ENCODE measurements around the gene CDH23. TPM values are rescaled to one million over a fixed set of nuclear protein-coding genes. Genes with fewer than 3 reads are reported as not detected.

CDH23 gene
- total RNA-seq, 1 donor from 2014 or later, result 0.29 TPM

DNA sequence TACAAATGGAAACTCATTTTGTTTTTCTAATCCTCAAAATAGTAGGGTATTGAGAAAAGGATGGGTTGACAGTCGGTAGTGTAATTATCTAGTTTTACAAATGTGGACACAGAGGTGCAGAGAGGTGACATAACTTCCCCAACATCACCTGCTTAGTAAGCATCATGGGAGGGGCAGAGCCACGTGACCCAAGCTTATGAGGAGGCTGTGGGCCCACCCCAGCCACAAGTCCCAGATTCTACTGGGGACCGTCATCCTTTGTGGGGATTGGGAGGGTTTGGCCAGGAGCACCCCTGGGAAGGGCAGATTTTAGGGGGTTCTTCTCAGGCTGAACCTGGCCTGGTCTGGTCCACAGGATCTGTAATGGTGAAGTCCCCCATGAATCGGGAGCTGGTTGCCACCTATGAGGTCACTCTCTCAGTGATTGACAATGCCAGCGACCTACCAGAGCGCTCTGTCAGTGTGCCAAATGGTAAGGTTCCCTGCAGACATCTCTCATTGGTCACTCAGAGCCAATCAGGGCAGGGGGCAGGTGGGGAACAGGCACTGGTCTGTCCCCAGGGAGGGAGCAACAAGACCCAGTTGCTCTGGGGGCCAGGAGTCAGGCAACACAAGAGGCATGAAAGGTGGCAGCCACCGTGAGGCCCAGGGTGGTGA, 400.2 kb downstream of the CDH23 start:
- no peaks in the 10 kb centered on the region for H3K36me3 Mint-ChIP-seq (ENCODE audit: low read depth)
- ChIA-PET POLR2A (interaction anchor here (1.0 kb wide), 1 partner anchor 30 kb away, joined by 3 read pairs; no protein-coding TSS in a partner anchor), CTCF (no interaction called here)
- TF ChIP-seq, protein P1, sequence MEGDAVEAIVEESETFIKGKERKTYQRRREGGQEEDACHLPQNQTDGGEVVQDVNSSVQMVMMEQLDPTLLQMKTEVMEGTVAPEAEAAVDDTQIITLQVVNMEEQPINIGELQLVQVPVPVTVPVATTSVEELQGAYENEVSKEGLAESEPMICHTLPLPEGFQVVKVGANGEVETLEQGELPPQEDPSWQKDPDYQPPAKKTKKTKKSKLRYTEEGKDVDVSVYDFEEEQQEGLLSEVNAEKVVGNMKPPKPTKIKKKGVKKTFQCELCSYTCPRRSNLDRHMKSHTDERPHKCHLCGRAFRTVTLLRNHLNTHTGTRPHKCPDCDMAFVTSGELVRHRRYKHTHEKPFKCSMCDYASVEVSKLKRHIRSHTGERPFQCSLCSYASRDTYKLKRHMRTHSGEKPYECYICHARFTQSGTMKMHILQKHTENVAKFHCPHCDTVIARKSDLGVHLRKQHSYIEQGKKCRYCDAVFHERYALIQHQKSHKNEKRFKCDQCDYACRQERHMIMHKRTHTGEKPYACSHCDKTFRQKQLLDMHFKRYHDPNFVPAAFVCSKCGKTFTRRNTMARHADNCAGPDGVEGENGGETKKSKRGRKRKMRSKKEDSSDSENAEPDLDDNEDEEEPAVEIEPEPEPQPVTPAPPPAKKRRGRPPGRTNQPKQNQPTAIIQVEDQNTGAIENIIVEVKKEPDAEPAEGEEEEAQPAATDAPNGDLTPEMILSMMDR (IDR thresholded peaks at IDR 0.05), result no peak
- ATAC-seq (ENCODE audit: low read depth), result no peak
- H3K4me1 Mint-ChIP-seq, result peaks cover 21% of the 10 kb centered on the region
- intact Hi-C loops (cut with micrococcal nuclease), result no loop called here
- H3K9me3 Mint-ChIP-seq, result no peaks in the 10 kb centered on the region
- H3K27ac Mint-ChIP-seq, result no peak overlapping the region
- H3K4me3 Mint-ChIP-seq, result no peak overlapping the region
- H3K27me3 Mint-ChIP-seq, result no peaks in the 10 kb centered on the region
- no peak for DNase-seq

DNA sequence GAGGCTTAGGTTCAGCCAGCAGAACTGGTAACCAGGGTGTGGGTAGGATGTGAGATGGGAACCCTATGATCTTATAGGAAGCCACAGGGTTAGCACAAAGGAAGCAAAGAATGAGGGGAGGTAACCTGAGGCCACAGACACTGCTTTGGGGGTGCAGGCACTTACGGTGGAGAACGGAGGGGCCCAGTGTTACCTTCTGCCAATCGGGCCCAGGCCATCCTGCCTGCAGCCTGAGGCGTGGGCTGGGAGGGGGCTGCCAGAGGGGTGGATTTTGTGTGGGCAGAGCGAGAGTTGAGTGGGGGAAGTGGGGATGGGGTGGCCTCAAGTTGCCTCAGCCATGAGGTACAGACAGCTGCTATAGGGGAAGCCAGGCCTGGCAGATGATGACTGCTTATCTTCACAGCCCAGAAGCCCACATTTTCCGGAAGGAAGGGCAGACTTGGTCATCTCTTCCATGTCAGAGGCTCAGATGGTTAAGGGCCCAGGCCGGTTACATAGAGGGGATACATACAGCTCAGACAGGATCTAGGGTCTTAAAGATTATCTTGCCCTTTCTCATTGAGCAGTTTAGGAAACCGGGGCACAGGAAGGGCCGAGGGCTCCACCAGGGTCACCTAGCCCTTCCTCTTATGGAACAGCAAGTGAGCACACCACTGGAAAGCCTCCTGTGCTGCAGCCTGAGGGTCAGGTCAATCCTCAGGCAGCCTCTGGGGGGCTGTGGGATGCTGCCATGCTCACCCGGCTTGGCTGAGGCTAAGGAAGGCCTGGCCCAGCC, 401.0 kb downstream of the CDH23 start:
- no peak overlapping the region for H3K4me3 Mint-ChIP-seq
- TF ChIP-seq, protein P1 (IDR thresholded peaks at IDR 0.05), result no peak
- H3K9me3 Mint-ChIP-seq, result no peaks in the 10 kb centered on the region
- ChIA-PET POLR2A (interaction anchor here (1.0 kb wide), 1 partner anchor 31 kb away, joined by 3 read pairs; no protein-coding TSS in a partner anchor), CTCF (no interaction called here)
- DNase-seq (no peak), ATAC-seq (ENCODE audit: low read depth) (no peak)
- intact Hi-C loops (cut with micrococcal nuclease), result no loop called here
- H3K27me3 Mint-ChIP-seq, result no peaks in the 10 kb centered on the region
- peaks cover 21% of the 10 kb centered on the region for H3K4me1 Mint-ChIP-seq
- H3K27ac Mint-ChIP-seq, result no peak overlapping the region
- no peaks in the 10 kb centered on the region for H3K36me3 Mint-ChIP-seq (ENCODE audit: low read depth)

DNA sequence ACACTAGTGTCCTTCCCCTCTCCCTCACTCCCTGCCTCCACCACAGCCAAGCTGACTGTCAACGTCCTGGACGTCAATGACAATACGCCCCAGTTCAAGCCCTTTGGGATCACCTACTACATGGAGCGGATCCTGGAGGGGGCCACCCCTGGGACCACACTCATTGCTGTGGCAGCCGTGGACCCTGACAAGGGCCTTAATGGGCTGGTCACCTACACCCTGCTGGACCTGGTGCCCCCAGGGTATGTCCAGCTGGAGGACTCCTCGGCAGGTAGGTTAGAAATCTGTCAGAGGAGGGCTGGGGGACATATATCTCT, 401.5 kb downstream of the CDH23 start:
- no peak for DNase-seq
- Mint-ChIP-seq H3K4me3 (no peak overlapping the region), H3K27me3 (no peaks in the 10 kb centered on the region), H3K9me3 (no peaks in the 10 kb centered on the region), H3K36me3 (ENCODE audit: low read depth) (no peaks in the 10 kb centered on the region), H3K4me1 (peaks cover 21% of the 10 kb centered on the region), H3K27ac (peak overlapping the region; percentile 24)
- intact Hi-C loops (cut with micrococcal nuclease), result no loop called here
- POLR2A ChIA-PET, result no interaction called here
- TF ChIP-seq, protein P1 (IDR thresholded peaks at IDR 0.05), result no peak
- CTCF ChIA-PET, result no interaction called here
- no peak for ATAC-seq (ENCODE audit: low read depth)

DNA sequence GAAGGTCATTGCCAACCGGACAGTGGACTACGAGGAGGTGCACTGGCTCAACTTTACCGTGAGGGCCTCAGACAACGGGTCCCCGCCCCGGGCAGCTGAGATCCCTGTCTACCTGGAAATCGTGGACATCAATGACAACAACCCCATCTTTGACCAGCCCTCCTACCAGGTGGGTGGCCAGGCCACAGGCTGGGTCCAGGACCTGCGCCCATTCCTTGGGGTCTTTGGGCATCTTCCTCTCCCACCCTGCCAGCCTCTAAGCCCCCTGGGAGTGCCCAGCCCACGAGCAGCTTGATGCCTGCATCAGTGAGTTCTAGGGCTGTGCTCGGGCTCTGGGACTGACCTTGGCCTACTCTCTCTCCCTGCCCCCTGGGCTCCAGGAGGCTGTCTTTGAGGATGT, 402.4 kb downstream of the CDH23 start:
- Mint-ChIP-seq H3K4me1 (peaks cover 23% of the 10 kb centered on the region), H3K27ac (no peak overlapping the region), H3K4me3 (no peak overlapping the region), H3K27me3 (no peaks in the 10 kb centered on the region), H3K9me3 (no peaks in the 10 kb centered on the region), H3K36me3 (ENCODE audit: low read depth) (no peaks in the 10 kb centered on the region)
- TF ChIP-seq, protein P1 (IDR thresholded peaks at IDR 0.05), result no peak
- POLR2A ChIA-PET, result no interaction called here
- CTCF ChIA-PET, result no interaction called here
- ATAC-seq (ENCODE audit: low read depth), result no peak
- no peak for DNase-seq
- intact Hi-C loops (cut with micrococcal nuclease), result no loop called here

DNA sequence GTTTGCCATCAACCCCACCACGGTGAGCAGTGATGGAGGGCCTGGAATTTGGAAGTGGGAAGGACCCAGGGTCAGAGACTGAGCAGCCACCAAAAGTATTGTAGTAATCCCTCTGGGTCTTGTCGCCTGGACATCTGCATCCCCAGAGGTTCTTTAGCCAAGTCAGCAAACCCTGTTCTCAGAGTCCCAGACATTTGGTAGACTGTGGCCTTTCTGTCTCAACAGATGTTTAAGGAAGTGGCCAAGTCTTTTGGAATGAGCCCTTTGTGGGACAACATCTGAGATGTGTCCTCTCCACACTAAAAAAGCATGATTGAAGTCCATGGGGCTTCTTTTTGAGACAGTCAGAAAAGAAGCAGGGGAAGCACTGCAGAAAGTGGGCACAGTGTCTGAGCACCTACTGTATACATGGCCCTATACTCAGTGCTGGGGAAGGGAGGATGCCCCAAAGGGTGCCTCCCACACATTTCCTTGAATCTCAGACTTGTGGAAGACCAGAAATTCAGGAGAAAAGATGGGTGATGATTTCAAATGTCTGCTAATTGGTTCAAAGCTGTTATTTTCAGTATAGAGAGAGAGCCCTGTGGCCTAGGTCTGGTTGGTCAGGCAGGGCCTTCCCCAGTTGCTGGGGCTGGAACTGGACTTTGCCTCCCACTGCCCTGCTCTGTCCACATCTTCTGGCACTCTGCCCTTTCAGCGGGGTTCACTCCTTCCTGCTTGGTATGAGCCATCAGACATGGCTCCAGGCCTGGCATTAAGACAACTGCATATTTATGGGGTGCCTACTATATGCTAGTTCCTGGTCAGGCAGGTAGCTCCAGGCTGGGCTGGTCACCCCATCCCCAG, 403.1 kb downstream of the CDH23 start:
- ChIA-PET CTCF (no interaction called here), POLR2A (no interaction called here)
- ATAC-seq (ENCODE audit: low read depth), result no peak
- peaks cover 23% of the 10 kb centered on the region for H3K4me1 Mint-ChIP-seq
- H3K36me3 Mint-ChIP-seq (ENCODE audit: low read depth), result no peaks in the 10 kb centered on the region
- DNase-seq, result no peak
- H3K9me3 Mint-ChIP-seq, result no peaks in the 10 kb centered on the region
- H3K4me3 Mint-ChIP-seq, result no peak overlapping the region
- intact Hi-C loops (cut with micrococcal nuclease), result no loop called here
- TF ChIP-seq, protein P1 (IDR thresholded peaks at IDR 0.05), result no peak
- no peak overlapping the region for H3K27ac Mint-ChIP-seq
- no peaks in the 10 kb centered on the region for H3K27me3 Mint-ChIP-seq

All from activated B cell treated with CpG ODN at 0.5 μM for 24 hours (primary cell).